Ramos (cell line): ENCODE results near the gene ZDHHC14.

ENCODE experiments used
- in situ Hi-C: fragments of 300-500 bp; cut with MboI; formaldehyde crosslinking; loops from one replicate; pipeline ENCODE4 v1.14.3; 2022; ENCODE audit warnings: low sequenced_read_pairs; ENCODE audit not compliant: unreplicated experiment

Gene ZDHHC14

DNA sequence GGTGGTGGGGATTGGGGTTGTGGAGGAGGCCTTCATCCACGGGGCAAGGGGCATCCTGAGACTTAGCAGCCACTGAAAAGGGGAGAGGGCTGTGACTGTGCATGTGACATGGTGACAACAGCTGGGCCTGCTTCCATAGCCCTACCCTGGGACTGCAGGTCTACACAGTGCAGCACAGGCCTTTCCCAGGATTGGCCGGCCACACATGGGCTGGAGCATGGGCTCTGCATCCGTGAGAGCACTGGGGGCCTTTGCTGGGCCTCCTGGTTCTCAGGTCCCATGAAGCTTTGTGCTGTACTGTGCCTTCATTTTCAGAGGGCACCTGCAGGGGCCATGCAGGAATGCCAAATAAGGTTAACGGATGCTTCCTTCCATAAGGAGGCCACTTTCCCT, 56.0 kb downstream of the ZDHHC14 start:
- in situ Hi-C loops, result no loop called here

DNA sequence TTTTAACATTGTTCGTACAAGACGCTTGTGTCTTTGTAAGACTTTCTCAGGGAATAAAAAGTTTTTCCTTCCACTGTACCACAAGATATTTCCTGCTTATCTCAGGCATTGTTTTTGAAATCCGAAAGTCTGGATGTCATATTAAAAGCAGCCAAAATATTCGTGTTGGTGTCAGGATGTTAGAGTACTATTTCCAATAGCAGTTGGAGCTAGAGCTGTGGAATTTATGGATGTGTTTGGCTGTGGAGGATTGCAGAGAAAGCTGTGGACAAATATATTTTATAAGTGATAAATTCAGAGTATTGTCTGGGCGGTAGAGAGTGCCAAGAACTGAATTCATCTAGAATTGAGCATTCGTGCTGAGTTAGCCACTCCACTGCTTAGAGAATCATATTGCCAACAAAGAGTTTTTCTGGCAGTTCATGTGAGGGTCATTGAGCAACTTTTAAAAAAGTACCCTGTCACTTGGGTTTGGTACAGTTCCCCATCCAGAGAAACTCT, 57.7 kb downstream of the ZDHHC14 start:
- in situ Hi-C loops, result no loop called here

DNA sequence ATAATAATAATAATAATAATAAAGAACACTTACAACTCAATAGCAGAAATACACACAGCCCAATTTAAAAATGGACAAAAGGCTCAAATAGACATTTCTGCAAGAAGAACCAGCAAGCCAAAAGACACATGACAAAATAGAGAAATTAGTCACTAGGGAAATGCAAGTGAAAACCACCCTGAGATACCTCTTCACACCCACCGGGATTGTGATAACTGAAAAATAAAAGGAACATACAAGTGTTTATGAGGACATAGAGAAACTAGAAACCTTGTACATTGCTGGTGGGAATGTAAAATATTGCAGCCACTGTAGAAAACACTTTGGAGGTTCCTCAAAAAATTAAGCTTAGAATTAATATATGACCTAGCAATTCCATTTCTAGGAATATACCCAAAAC, 59.2 kb downstream of the ZDHHC14 start:
- in situ Hi-C loops, result no loop called here

DNA sequence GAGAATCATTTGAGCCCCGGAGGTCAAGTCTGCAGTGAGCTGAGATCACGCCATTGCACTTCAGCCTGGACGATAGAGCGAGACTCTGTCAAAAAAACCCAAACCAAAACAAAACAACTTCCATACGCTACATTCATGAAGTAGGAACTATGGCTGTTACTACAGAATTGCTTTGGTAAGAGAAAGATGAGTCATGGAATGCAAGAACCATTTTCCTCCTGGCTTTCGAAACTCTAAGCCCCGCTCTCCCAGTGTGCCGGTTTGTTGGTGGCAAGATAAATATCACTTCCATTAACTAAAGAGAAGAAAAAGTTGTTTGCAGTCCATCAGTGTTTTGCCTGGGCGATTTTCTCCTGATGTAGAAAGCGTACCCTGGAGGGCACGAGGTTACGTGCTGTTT, 61.3 kb downstream of the ZDHHC14 start:
- in situ Hi-C loops, result no loop called here

DNA sequence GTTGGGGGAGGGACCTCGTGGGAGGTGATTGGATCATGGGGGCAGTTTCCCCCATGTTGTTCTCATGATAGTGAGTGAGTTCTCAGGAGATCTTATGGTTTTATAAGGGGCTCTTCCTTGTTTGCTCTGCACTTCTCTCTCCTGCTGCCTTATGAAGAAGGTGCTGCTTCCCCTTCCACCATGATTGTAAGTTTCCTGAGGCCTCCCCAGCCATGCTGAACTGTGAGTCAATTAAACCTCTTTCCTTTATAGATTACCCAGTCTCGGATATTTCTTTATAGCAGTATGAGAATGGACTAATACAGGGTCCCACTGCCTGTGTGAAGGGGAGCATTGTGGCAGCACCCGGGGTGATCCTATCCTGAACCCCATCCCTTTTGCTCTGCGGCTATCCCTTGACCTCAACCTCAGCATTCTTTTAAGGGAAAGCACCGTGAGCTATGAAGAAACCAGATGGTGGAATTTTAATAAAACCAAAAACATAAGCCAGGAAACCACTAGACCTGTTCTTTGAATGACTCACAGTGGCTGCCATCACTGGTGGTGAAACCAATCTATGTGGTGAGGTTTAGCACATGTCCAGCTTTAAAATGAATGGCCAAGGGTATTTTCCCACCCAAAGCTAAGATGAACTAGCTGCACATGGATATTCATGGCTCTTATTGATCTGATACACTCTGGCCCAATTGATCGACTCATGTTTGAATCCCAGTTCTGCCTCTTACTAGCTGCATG, 62.2 kb downstream of the ZDHHC14 start:
- in situ Hi-C loops, result no loop called here

DNA sequence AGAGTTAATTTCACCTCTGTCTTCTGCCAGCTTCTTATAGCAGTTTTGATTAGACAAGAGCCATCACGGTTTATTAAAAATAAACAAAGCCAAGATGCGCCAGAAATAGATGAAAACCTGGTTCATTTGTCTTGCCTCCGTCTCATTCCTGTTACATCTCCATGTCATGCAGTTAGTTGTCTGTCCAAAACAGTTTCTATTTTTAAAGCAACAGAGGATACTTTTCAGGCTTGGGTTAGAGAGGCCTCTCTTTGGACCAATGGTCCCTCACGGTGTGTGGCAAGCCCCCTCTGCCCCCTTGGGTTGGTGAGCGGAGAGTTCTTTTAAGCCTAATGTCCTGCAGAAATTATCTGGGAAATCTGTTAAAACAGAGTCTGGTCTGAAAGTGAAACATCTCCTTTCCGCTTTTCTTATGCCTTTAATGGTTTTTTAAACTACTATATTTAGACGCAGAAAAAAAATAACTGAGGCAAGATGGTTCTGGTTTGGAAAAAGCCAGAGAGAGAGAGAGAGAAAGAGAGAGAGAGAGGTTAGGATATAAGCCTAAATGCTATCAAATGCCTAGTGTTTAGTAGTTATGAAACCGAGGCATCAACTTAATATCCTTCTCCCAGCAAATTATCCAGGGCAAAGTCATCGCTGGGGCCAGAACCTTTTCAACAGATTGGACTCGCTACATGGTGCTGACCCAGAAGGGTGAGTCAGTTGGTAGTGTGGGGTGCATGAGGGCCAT, 64.5 kb downstream of the ZDHHC14 start:
- in situ Hi-C loops, result no loop called here

DNA sequence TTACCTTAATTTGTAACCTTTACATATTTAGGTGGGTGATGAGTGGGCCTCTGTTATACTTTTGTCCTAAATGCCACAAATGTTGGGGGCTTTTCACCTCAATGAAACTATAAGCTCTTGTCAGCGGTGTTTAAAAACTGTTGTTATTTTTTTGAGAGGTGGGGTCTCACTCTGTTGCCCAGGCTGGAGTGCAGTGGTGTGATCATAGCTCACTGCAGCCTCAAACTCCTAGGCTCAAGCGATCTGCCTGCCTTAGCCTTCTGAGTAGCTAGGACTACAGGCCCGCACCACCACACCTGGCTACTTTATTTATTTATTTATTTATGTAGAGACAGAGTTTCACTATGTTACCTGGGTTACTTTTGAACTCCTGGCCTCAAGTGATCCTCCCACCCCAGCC, 66.7 kb downstream of the ZDHHC14 start:
- in situ Hi-C loops, result no loop called here

DNA sequence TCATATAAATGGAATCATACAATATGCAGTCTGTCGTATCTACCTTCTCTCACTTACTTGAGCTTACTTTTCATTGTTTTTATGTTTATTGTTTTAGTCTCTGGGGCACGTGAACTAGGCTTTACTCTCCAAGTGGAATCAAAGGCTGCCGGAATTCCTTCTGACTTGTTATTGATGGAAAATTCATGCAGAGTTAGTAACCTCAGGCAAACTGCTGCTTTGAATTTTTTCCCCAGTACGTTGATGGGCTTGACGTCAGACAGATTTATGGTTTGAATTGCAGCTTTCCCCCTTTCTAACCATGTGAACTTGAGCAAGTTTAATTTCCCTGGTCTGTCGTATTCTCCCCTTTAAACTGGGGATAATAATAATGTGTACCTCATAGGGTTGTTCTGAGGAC, 68.6 kb downstream of the ZDHHC14 start:
- in situ Hi-C loops, result no loop called here

DNA sequence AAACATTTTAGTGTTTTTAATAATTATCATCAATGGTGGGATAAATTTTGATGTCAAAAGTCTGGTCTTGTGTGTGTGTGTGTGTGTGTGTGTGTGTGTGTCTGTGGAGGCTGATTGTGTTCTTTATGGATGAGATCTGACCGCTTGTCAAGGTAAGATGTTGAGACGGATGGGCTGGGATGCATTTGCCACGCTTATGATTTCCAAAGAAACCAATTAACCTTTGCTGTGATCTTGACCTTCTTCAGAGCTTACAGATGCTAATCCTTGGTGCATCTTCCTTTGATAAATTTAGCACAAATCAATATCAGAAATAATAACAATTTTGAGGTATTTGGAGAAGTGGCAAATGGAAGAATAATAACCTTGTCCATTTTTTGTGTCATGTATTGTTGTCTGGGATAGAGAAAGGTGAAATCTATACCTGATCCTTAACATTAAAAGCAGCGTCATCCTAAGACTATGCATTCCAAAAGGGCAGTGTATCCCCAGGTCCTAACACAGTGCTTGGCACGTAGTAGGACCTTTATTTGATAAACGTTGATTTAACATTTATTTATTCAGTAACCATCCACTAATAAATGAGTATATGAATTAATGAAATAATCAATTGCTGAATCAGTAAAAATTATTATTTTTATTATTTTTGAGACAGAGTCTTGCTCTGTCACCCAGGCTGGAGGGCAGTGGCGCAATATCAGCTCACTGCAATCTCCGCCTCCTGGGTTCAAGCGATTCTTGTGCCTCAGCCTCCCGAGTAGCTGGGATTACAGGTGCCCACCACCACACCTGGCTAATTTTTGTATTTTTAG, 70.1 kb downstream of the ZDHHC14 start:
- in situ Hi-C loops, result no loop called here

DNA sequence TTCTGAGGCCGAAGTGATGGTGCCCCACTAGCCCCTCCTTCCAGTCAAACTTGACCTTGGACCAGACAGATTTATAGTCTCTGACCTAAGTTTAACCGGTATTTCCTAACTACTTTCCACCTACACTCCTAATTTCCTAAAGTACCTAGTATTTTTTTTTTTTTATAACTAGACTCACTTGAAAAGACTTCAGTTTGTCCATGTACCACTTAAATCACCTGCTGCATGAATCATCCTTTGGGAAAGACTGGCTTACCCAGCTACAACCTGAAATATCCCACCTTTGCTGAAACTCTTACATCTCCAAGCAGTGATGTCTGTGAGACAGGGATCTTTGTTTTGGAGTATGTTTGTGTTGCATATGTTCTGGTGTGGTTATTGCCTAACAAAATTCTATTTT, 71.1 kb downstream of the ZDHHC14 start:
- in situ Hi-C loops, result no loop called here

DNA sequence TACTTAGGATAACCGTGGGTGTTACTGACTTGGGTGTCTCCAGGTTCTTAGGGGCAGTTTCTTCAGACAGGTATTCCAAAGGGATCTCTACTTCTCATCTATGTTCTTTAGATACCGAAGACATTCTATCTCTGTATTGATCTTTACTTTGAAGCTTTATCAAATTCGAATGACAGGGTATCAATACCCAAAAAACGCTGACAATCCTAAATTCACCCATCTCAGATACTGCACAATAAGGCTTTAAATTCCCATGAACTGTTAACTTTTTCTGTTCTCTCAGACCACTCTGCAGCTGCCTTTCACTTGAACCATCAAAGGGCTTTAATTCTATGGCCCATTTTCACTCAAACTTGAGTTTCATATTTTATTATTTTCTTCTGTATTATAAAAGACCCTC, 72.1 kb downstream of the ZDHHC14 start:
- in situ Hi-C loops, result no loop called here

DNA sequence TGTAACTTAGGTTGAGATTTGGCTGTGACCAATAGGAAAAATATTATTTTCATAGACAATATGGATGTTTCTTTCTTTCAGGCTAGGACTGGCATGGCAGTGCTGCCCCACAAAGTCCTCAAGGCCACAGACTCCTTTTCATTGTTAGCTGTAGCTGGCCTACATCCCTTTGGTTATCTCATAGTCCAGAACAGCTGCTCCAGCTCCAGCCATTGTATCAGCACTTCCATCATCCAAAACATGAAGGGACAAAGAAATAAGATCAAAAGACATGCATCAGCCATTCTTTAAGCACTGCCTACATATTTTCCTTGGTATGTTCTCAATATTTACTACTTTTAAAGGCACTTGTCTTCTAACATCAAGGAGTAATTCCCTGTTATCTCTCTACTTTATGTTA, 73.0 kb downstream of the ZDHHC14 start:
- in situ Hi-C loops, result no loop called here

DNA sequence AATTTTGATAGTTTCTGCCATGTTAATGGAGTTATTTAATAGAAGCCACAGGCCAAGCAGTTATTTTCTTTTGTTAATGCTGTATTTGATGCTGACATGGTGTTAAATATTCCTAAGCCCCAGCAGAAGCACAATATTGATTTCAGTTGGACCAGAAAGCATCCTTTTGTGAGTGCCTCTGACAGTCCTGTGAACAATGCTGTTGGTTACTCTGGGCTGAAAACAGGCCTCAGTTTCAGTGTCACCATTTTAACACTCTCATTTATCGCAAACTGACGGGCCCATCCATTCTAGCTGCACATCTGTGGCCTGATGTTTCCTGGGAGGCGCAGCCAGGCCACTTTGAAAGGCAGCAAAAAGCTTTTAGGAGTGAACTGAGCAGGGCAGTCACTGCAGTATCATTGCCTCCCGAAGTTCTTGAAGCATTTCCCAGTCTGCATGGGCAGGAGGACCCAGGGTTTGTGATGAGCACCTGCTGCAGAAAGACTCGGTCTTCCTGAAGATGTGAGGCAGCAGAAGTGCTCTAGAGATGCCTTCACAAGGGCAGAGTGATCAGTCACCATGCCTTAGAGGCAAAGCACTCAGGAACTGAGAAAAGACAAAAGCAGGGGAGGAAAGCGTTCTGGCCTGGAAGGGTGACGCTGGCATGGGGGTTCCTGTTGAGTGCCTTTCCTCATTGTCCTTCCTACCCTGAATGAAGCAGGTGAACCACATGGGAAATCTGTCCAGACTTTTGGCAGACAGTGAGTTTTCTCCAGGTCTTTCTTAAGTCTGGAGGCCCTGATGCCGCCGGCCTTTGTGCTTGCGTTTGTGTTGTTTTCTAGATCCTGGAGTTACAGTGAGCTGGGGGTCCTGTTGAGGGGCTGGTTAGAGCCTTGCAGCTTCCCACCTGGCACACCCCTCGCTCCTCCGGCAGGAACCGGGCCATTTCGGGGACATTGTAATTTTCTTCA, 74.0 kb downstream of the ZDHHC14 start:
- in situ Hi-C loops, result no loop called here

DNA sequence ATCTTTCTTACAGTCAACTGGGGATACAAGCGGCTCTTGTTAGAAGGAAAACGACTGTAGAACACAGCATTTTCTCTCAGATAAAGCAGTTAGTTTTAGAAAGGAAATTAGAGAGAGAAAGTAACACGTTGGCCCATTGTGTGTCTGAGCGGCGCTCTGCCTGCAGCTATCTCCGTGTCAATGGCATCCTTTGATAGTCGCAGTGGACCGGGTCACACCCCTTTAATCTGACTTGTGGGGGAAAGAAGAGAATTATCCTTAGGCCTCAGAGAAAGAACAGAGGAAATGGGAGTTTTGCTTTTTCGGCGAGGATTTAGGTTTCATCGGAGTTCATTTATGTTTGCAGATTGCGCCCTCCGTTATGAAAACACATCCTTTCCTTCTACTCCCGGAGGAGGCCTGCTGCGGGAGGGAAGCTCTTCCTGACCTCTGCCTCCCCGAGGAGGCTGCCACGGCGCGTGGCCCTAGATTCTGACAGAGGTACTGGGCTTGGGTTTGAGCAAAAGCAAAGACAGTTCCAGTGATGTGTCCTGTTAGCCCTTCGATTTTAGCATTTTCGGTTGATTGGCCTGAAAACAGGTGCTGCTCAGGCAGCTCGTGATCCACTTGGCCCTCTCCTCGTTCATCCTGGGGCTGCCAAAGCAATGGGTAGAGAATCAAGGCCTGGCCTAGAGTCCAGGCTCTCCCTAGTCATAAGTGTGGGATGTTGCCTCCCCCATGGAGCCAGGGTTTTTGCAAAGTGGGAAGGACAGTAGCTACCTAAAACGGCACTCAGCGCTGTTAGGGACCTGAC, 74.9 kb downstream of the ZDHHC14 start:
- in situ Hi-C loops, result no loop called here

DNA sequence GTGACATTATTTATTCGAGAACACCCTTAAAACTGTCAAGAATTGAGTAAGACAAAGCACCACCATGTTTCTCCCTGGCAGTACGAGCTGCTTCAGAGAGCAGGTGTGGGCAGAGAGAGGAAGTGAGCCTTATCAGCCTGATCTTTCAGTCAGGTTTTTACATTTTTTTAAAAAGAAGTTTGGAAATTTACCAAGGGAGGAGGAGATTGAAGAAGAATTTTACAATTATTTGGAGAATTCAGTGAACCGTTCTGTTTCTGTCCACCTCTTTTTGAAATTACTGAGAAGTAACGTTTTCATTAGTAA, 75.5 kb downstream of the ZDHHC14 start:
- in situ Hi-C loops, result no loop called here

DNA sequence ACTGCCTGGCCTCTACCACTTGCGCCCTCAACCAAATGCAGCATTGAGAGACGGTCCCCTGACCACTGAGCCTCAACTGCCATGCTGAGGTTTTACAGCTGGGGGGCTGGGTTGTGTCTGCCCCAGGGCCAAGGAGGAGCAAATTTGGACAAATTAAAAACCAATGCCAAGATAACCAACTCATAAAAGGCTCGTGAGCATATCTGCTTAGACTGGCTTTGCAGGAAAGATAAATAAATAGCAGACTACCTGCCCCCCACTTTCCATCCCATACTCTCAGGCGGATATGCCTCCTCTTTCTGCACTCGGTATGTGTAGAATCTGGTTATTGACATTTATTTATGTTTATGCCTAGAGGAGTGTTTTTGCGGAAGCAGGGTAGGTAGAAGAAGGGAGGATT, 76.8 kb downstream of the ZDHHC14 start:
- in situ Hi-C loops, result no loop called here

DNA sequence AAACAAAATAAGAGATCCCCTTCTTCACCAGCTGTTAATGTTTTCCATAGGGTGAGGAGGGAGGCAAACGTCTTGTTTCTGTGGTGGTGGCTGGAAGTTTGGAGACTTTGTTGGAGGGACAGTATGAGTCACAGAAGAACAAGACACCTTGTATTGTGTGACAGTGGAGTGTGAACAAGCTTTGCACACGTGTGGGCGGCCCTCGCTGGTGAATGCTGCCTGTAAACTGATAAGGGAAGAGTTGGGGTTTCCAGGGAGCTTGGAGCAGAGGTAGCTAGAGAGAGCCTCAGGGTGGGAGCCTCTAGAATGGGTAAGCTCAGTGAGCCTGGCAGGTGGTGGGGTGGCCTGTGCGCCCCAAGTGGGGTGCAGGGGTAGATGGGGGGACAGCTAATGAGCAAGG, 78.3 kb downstream of the ZDHHC14 start:
- in situ Hi-C loops, result no loop called here

DNA sequence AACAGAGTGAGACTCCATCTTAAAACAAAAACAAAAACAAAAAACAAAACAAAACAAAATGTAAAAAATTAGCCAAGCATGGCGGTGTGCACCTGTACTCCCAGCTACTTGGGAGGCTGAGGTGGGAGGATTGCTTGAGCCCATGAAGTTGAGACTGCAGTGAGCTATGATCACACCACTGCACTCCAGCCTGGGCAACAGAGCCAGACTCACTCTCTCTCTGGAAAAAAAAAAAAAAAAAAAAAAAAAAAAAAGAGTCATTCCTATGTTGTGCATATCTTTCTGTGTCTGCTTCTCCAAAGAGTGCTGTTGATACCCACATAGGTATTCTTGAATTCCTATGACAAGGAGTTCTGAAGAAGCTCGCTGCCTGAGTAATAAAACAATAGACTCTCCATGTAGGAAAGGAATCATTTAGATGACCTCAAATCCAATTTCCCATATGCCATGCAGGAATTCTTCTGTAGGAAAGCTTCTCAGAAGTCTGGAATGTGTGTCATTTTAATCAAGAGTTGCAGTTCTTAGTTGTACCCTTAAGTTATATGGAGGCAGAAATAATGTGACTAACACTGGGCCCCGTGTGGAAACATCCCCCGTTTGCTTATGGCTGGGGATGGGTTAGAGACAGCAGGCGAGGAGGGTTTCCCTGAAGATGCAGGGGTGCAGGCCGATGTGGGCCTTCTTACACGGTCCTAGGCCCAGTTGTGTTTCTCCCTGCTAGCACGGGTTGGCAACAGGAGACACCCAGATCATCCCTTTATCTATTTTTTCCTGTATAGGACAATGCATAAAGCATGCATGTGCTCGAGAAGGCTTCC, 79.4 kb downstream of the ZDHHC14 start:
- in situ Hi-C loops, result no loop called here
